Astrocyte of the hippocampus (primary cell): ENCODE data around the gene TUSC1.
"Not testable (repeated sequence)": the region's sequence is repeated elsewhere in the genome, so short reads cannot be mapped to it uniquely, and the experiment has no call there.

Experiments used
- DNase-seq: peaks from one replicate; pipeline ENCODE4 v3.0.0; 2011; ENCODE audit warnings: low read depth, low spot score

The TUSC1 gene

GRCh38 chr9:25678147-25678666 is at the start of gene TUSC1:
TSS of gene TUSC1 (minus strand) at chr9:25678444. CDS start at chr9:25678312, 132 bp downstream.
- peak; percentile 86 for DNase-seq

- no peak for DNase-seq
Measured at GRCh38 chr9:25726871-25727410, 48.7 kb upstream of the TUSC1 start.

GRCh38 chr9:25724424-25724823 is 46.2 kb upstream of the TUSC1 start:
- peak; percentile 26 for DNase-seq

GRCh38 chr9:25716220-25716872 is 38.1 kb upstream of the TUSC1 start:
- peak; percentile 32 for DNase-seq

- DNase-seq = no peak
Measured at GRCh38 chr9:25709941-25710340, 31.7 kb upstream of the TUSC1 start.

GRCh38 chr9:25704800-25705199 is 26.6 kb upstream of the TUSC1 start:
- DNase-seq = no peak

GRCh38 chr9:25703701-25704357 is 25.6 kb upstream of the TUSC1 start:
- DNase-seq = no peak

- DNase-seq = no peak
Measured at GRCh38 chr9:25702536-25702935, 24.3 kb upstream of the TUSC1 start.

- DNase-seq = not testable (repeated sequence)
Measured at GRCh38 chr9:25700899-25701298, 22.7 kb upstream of the TUSC1 start.

- no peak for DNase-seq
Measured at GRCh38 chr9:25700430-25700829, 22.2 kb upstream of the TUSC1 start.

GRCh38 chr9:25691786-25692185 is 13.5 kb upstream of the TUSC1 start:
- no peak for DNase-seq

GRCh38 chr9:25684321-25684720 is 6.1 kb upstream of the TUSC1 start:
- no peak for DNase-seq

- DNase-seq = peak; percentile 35
Measured at GRCh38 chr9:25681266-25681665, 3.0 kb upstream of the TUSC1 start.

GRCh38 chr9:25678846-25679360 is 659 bp upstream of the TUSC1 start:
- DNase-seq = no peak

- DNase-seq = peak; percentile 84
Measured at GRCh38 chr9:25677301-25678146, 720 bp downstream of the TUSC1 start.

GRCh38 chr9:25675858-25676257 is 2.4 kb downstream of the TUSC1 start:
- not testable (repeated sequence) for DNase-seq

GRCh38 chr9:25658571-25658970 is 19.7 kb downstream of the TUSC1 start:
- no peak for DNase-seq

GRCh38 chr9:25654417-25654816 is 23.8 kb downstream of the TUSC1 start:
- no peak for DNase-seq

- DNase-seq = no peak
Measured at GRCh38 chr9:25648116-25648515, 30.1 kb downstream of the TUSC1 start.

GRCh38 chr9:25636026-25636425 is 42.2 kb downstream of the TUSC1 start:
- DNase-seq = no peak

- DNase-seq = no peak
Measured at GRCh38 chr9:25629231-25629630, 49.0 kb downstream of the TUSC1 start.
